Neural cell (in vitro differentiated cells): ENCODE measurements around the gene SNAPIN. TPM values are rescaled to one million over a fixed set of nuclear protein-coding genes. Genes with fewer than 3 reads are reported as not detected.

Experiments used
- H2AFZ ChIP-seq: fragments of 200-600, 300-800 bp; sonication (generic), shearing (Covaris generic); 2 replicates; pipeline ENCODE4 v1.6.0; 2014; ENCODE audit warnings: low read depth, mild to moderate bottlenecking, antibody characterized with exemption, low read length, moderate library complexity
- H3F3A ChIP-seq: fragments of 200-600 bp; shearing (Covaris generic); 2 replicates; pipeline ENCODE4 v1.6.1; 2016; ENCODE audit warnings: mild to moderate bottlenecking, moderate library complexity, mixed read lengths, antibody characterized with exemption, low read length; ENCODE audit not compliant: insufficient read depth, poor library complexity, severe bottlenecking
- H3K27ac ChIP-seq: fragments of 200-600, 300-800 bp; sonication (generic), shearing (Covaris generic); 2 replicates; pipeline ENCODE4 v1.5.1; 2014; ENCODE audit warnings: mild to moderate bottlenecking, low read length, moderate library complexity
- H3K27me3 ChIP-seq: fragments of 300-800, 200-600 bp; sonication (generic), shearing (Covaris generic); 2 replicates; pipeline ENCODE4 v1.6.0; 2014; ENCODE audit warnings: mild to moderate bottlenecking, low read depth, low read length, moderate library complexity; ENCODE audit not compliant: insufficient read depth
- H3K36me3 ChIP-seq: fragments of 300-800, 200-600 bp; sonication (generic), shearing (Covaris generic); 2 replicates; pipeline ENCODE4 v1.5.1; 2014; ENCODE audit warnings: mild to moderate bottlenecking, antibody characterized with exemption, low read length, moderate library complexity; ENCODE audit not compliant: insufficient read depth
- H3K4me2 ChIP-seq: fragments of 300-800, 200-600 bp; sonication (generic), shearing (Covaris generic); 2 replicates; pipeline ENCODE4 v1.6.0; 2014; ENCODE audit warnings: mild to moderate bottlenecking, low read length
- H3K4me3 ChIP-seq: fragments of 300-800, 200-600 bp; sonication (generic), shearing (Covaris generic); 2 replicates; pipeline ENCODE4 v1.5.1; 2014; ENCODE audit warnings: mild to moderate bottlenecking, low read length, moderate library complexity
- H3K79me2 ChIP-seq: fragments of 200-600 bp; shearing (Covaris generic); replicated peaks from 2 replicates; pipeline ENCODE4 v1.6.0; 2014; ENCODE audit warnings: mild to moderate bottlenecking, low read length, moderate library complexity; ENCODE audit not compliant: insufficient read depth
- H3K9ac ChIP-seq: fragments of 300-800, 200-600 bp; sonication (generic), shearing (Covaris generic); 2 replicates; pipeline ENCODE4 v1.6.1; 2016; ENCODE audit warnings: mild to moderate bottlenecking, low read length, mixed read lengths
- H3K9me2 ChIP-seq: fragments of 200-600 bp; shearing (Covaris generic); 2 replicates; pipeline ENCODE4 v1.6.1; 2016; ENCODE audit warnings: mild to moderate bottlenecking, low read length, mixed read lengths; ENCODE audit not compliant: insufficient read depth
- H3K9me3 ChIP-seq: fragments of 200-600, 300-800 bp; sonication (generic), shearing (Covaris generic); 2 replicates; pipeline ENCODE4 v1.6.1; 2016; ENCODE audit warnings: mild to moderate bottlenecking, mixed run types, low read length, moderate library complexity, mixed read lengths
- H4K20me1 ChIP-seq: fragments of 200-600 bp; shearing (Covaris generic); 2 replicates; pipeline ENCODE4 v1.6.1; 2016; ENCODE audit warnings: mild to moderate bottlenecking, mixed run types; ENCODE audit not compliant: insufficient read depth
- EP300 ChIP-seq: fragments of 450-650 bp; conservative IDR thresholded peaks from 2 replicates; pipeline ENCODE4 v1.6.1; 2014; ENCODE audit warnings: antibody characterized with exemption, mild to moderate bottlenecking, moderate library complexity; ENCODE audit not compliant: poor library complexity, severe bottlenecking
- EZH2 ChIP-seq: fragments of 200-600, 300-800 bp; shearing (Covaris generic), sonication (generic); IDR thresholded peaks from 2 replicates; pipeline ENCODE4 v1.6.1; 2014; ENCODE audit warnings: antibody characterized with exemption, low read length, borderline replicate concordance, mild to moderate bottlenecking; ENCODE audit not compliant: insufficient read depth, poor library complexity, severe bottlenecking
- MXI1 ChIP-seq: fragments of 450-650 bp; conservative IDR thresholded peaks from 2 replicates; pipeline ENCODE4 v1.6.1; 2014; ENCODE audit warnings: antibody characterized with exemption, mild to moderate bottlenecking; ENCODE audit not compliant: poor library complexity, severe bottlenecking
- POLR2AphosphoS5 ChIP-seq: IDR thresholded peaks from 2 replicates; pipeline ENCODE4 v1.6.1; 2012
- RAD21 ChIP-seq: fragments of 450-650 bp; conservative IDR thresholded peaks from 2 replicates; pipeline ENCODE4 v1.6.1; 2014; ENCODE audit warnings: antibody characterized with exemption, mild to moderate bottlenecking, moderate library complexity
- SMC3 ChIP-seq: fragments of 450-650 bp; conservative IDR thresholded peaks from 2 replicates; pipeline ENCODE4 v1.6.1; 2014; ENCODE audit warnings: antibody characterized with exemption, mild to moderate bottlenecking, moderate library complexity; ENCODE audit not compliant: poor library complexity
- TAF1 ChIP-seq: IDR thresholded peaks from 2 replicates; pipeline ENCODE4 v1.6.1; 2012; ENCODE audit warnings: low read depth
- polyA plus RNA-seq: library from polyadenylated mRNA; depleted of rRNA; stranded (reverse); fragments of >200 nt; gene quantifications from 2 replicates; pipeline ENCODE4 v1.2.3, GENCODE V29; 2014
- TF ChIP-seq, protein P1 (sequence below): fragments of 450-650 bp; IDR thresholded peaks from 2 replicates; pipeline ENCODE4 v1.5.1; 2014; ENCODE audit warnings: antibody characterized with exemption, mild to moderate bottlenecking, moderate library complexity; ENCODE audit not compliant: poor library complexity, severe bottlenecking
- TF ChIP-seq, protein P2 (sequence below): IDR thresholded peaks from 2 replicates; pipeline ENCODE4 v1.6.1; 2012; ENCODE audit warnings: borderline replicate concordance

The SNAPIN gene
- polyA plus RNA-seq, 1 donor from 2014 or later = 100.0 TPM

DNA sequence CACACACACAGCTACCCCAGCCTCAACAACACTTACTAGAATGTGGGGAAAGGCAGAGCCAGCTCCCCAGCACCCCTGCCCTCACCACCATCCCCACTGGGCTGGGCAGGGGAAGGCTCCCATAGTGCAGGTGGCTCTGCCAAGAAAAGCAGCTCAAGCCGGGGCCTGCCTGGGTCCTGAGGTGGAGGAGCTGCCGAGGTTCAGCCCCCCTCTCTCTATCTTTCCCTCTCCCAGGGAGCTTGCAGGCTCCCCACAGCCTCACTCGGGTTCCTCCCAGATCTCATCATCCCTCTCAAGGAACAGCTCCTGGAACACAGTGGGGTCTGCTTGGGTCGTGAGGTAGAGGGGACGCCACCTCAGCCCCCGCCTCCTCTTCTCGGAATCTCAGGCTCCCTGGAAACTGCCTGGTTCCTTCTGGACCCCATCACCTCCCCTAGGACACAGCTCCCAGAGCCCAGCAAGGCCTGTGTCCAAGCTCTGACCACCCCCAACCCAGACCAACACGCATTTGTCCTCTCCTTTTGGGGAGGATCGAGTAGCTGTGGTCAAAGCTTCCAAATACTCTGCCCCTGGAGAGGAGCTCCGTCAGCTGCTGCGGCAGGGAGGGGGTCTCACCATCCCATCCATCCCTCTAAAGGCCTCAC is 46.3 kb upstream of the SNAPIN start:
- no peaks in the 10 kb centered on the region for H3K9me2 ChIP-seq
- no peaks in the 10 kb centered on the region for H3K36me3 ChIP-seq
- no peaks in the 10 kb centered on the region for H3F3A ChIP-seq
- H3K9ac ChIP-seq = no peak overlapping the region
- no peaks in the 10 kb centered on the region for H4K20me1 ChIP-seq
- no peak overlapping the region for H3K4me2 ChIP-seq
- no peaks in the 10 kb centered on the region for H3K9me3 ChIP-seq
- H3K4me3 ChIP-seq = no peak overlapping the region
- no peaks in the 10 kb centered on the region for H3K79me2 ChIP-seq
- no peak overlapping the region for H3K27ac ChIP-seq
- no peak for TF ChIP-seq RAD21
- TF ChIP-seq POLR2AphosphoS5 = no peak
- TF ChIP-seq EZH2 = no peak
- TF ChIP-seq TAF1 = no peak
- TF ChIP-seq, protein P1, sequence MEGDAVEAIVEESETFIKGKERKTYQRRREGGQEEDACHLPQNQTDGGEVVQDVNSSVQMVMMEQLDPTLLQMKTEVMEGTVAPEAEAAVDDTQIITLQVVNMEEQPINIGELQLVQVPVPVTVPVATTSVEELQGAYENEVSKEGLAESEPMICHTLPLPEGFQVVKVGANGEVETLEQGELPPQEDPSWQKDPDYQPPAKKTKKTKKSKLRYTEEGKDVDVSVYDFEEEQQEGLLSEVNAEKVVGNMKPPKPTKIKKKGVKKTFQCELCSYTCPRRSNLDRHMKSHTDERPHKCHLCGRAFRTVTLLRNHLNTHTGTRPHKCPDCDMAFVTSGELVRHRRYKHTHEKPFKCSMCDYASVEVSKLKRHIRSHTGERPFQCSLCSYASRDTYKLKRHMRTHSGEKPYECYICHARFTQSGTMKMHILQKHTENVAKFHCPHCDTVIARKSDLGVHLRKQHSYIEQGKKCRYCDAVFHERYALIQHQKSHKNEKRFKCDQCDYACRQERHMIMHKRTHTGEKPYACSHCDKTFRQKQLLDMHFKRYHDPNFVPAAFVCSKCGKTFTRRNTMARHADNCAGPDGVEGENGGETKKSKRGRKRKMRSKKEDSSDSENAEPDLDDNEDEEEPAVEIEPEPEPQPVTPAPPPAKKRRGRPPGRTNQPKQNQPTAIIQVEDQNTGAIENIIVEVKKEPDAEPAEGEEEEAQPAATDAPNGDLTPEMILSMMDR = no peak
- TF ChIP-seq, protein P2, sequence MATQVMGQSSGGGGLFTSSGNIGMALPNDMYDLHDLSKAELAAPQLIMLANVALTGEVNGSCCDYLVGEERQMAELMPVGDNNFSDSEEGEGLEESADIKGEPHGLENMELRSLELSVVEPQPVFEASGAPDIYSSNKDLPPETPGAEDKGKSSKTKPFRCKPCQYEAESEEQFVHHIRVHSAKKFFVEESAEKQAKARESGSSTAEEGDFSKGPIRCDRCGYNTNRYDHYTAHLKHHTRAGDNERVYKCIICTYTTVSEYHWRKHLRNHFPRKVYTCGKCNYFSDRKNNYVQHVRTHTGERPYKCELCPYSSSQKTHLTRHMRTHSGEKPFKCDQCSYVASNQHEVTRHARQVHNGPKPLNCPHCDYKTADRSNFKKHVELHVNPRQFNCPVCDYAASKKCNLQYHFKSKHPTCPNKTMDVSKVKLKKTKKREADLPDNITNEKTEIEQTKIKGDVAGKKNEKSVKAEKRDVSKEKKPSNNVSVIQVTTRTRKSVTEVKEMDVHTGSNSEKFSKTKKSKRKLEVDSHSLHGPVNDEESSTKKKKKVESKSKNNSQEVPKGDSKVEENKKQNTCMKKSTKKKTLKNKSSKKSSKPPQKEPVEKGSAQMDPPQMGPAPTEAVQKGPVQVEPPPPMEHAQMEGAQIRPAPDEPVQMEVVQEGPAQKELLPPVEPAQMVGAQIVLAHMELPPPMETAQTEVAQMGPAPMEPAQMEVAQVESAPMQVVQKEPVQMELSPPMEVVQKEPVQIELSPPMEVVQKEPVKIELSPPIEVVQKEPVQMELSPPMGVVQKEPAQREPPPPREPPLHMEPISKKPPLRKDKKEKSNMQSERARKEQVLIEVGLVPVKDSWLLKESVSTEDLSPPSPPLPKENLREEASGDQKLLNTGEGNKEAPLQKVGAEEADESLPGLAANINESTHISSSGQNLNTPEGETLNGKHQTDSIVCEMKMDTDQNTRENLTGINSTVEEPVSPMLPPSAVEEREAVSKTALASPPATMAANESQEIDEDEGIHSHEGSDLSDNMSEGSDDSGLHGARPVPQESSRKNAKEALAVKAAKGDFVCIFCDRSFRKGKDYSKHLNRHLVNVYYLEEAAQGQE = no peak
- TF ChIP-seq SMC3 = no peak
- TF ChIP-seq EP300 = no peak
- no peak for TF ChIP-seq MXI1
- H3K27me3 ChIP-seq = no peaks in the 10 kb centered on the region
- no peak overlapping the region for H2AFZ ChIP-seq

DNA sequence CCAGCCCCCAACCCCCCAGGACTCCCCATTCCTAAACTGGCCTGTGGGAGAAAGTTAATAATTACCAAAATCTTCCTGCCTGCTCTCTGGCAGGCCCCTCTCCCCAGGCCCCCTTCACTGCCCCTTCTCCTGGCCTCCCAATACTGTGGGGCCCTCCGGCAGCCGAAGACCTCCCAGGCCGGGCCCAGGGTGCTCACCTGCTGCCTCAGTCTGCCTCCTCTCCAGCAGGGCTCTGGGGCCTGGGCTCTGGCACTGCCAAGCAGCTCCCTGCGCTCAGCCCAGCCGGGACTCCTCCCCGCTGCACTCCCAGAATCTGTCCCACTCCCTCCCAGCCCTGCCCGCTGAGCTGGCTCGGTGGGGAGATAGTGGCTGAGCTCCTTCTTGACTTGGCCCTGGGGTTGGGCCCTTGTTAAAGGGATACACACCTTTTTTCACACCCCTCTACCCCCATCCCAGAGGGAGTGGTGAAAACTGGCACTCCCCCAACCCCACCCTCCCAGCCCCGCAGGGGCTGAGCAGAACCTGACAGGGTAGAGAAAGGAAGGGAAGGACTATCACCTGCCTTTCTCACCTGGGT is 45.7 kb upstream of the SNAPIN start, which contains the start of gene S100A16:
S100A16 (minus strand) TSS at position 383 of the 577 bp plus-strand sequence. CDS start 4,986 bp downstream, outside the sequence.
- Histone ChIP-seq H3K9me3 (no peaks in the 10 kb centered on the region), H3K4me2 (no peak within 1 kb of the TSS), H3K27ac (no peak within 1 kb of the TSS), H3K27me3 (no peaks in the 10 kb centered on the region), H2AFZ (no peak within 1 kb of the TSS), H3K9ac (no peak within 1 kb of the TSS), H3K79me2 (no peaks in the 10 kb centered on the region), H4K20me1 (no peaks in the 10 kb centered on the region), H3K4me3 (no peak within 1 kb of the TSS), H3F3A (no peaks in the 10 kb centered on the region), H3K36me3 (no peaks in the 10 kb centered on the region), H3K9me2 (no peaks in the 10 kb centered on the region)
- no peak for TF ChIP-seq TAF1
- TF ChIP-seq, protein P2 = no peak
- no peak for TF ChIP-seq EP300
- TF ChIP-seq POLR2AphosphoS5 = no peak
- TF ChIP-seq MXI1 = no peak
- TF ChIP-seq EZH2 = no peak
- TF ChIP-seq RAD21 = no peak
- no peak for TF ChIP-seq SMC3
- TF ChIP-seq, protein P1 = no peak
